CD14-positive monocyte (primary cell): Measurements from ENCODE around the gene CD8B. TPM values are rescaled to one million over a fixed set of nuclear protein-coding genes. Genes with fewer than 3 reads are reported as not detected.

Experiments
- DNase-seq, 3 donors: peaks; one replicate each; pipeline ENCODE4 v3.0.0-alpha.2; 2011 to 2022
- H2AFZ ChIP-seq: 2 replicates; pipeline ENCODE4 v1.6.0; 2012; ENCODE audit warnings: mild to moderate bottlenecking, low read depth, low read length, inconsistent platforms; ENCODE audit not compliant: insufficient read depth, poor library complexity, severe bottlenecking
- H3K27ac ChIP-seq, 2 donors: 1 replicate in 1 of 2; 2 replicates in 1 of 2; pipeline ENCODE4 v1.5.1; 2012 to 2013; ENCODE audit warnings: low read length in 2 of 2, control low read depth in 1 of 2, inconsistent platforms in 1 of 2, low read depth in 1 of 2, mild to moderate bottlenecking in 1 of 2
- H3K27me3 ChIP-seq, 2 donors: one replicate each; pipeline versions ENCODE4 v1.6.0 to v1.6.1; 2011 to 2013; ENCODE audit warnings: low read length in 2 of 2; ENCODE audit not compliant: control insufficient read depth in 2 of 2, insufficient read depth in 2 of 2
- H3K36me3 ChIP-seq, 2 donors: replicated peaks in 1 of 2; 1 replicate in 1 of 2; 2 replicates in 1 of 2; pipeline versions ENCODE4 v1.5.1 to v1.6.1; 2012 to 2013; ENCODE audit warnings: low read length in 2 of 2, control low read depth in 1 of 2, inconsistent platforms in 1 of 2, mild to moderate bottlenecking in 1 of 2; ENCODE audit not compliant: insufficient read depth in 2 of 2, control insufficient read depth in 1 of 2
- H3K4me1 ChIP-seq, 2 donors: 1 replicate in 1 of 2; 2 replicates in 1 of 2; pipeline versions ENCODE4 v1.5.1 to v1.6.1; 2012 to 2013; ENCODE audit warnings: low read length in 2 of 2, control low read depth in 1 of 2, inconsistent platforms in 1 of 2, mild to moderate bottlenecking in 1 of 2, moderate library complexity in 1 of 2; ENCODE audit not compliant: insufficient read depth in 2 of 2, control insufficient read depth in 1 of 2
- H3K4me2 ChIP-seq: replicated peaks from 2 replicates; pipeline ENCODE3; 2012; ENCODE audit warnings: low read length, moderate library complexity, mild to moderate bottlenecking; ENCODE audit not compliant: poor library complexity, severe bottlenecking; ENCODE audit errors: extremely low read depth
- H3K4me3 ChIP-seq, 3 experiments: fragments of 200-600 bp in 1 of 3; sonication (generic) in 1 of 3; replicated peaks in 1 of 3; 1 replicate in 2 of 3; 2 replicates in 1 of 3; pipeline ENCODE4 v1.5.1; 2011 to 2013; ENCODE audit warnings: low read length in 3 of 3, mild to moderate bottlenecking in 3 of 3, control low read depth in 2 of 3, low read depth in 2 of 3, inconsistent platforms in 1 of 3, moderate library complexity in 1 of 3
- H3K79me2 ChIP-seq: 2 replicates; pipeline ENCODE4 v1.6.0; 2012; ENCODE audit warnings: mild to moderate bottlenecking, control low read depth, inconsistent platforms, low read length, moderate library complexity; ENCODE audit not compliant: insufficient read depth
- H3K9ac ChIP-seq: 2 replicates; pipeline ENCODE4 v1.6.0; 2017; ENCODE audit warnings: low read length, mild to moderate bottlenecking; ENCODE audit not compliant: insufficient read depth, poor library complexity, severe bottlenecking
- H3K9me3 ChIP-seq, 2 donors: replicated peaks in 1 of 2; 1 replicate in 1 of 2; 2 replicates in 1 of 2; pipeline versions ENCODE4 v1.5.1 to v1.6.1; 2012 to 2013; ENCODE audit warnings: low read length in 2 of 2, control low read depth in 1 of 2; ENCODE audit not compliant: control insufficient read depth in 1 of 2, insufficient read depth in 1 of 2
- H4K20me1 ChIP-seq: 2 replicates; pipeline ENCODE4 v1.6.0; 2012; ENCODE audit warnings: mild to moderate bottlenecking, low read length, control low read depth, moderate library complexity; ENCODE audit not compliant: insufficient read depth
- H3K27ac Mint-ChIP-seq, 7 donors: one replicate each; pipeline ENCODE4 v1.8.0; 2020; ENCODE audit warnings: mild to moderate bottlenecking in 7 of 7, mixed read lengths in 7 of 7, moderate library complexity in 6 of 7, inconsistent platforms in 2 of 7
- H3K27me3 Mint-ChIP-seq, 3 donors: one replicate each; pipeline ENCODE4 v1.8.0; 2021 to 2022; ENCODE audit warnings: low read depth in 3 of 3, mild to moderate bottlenecking in 3 of 3, mixed read lengths in 3 of 3, moderate library complexity in 3 of 3, inconsistent platforms in 1 of 3
- H3K36me3 Mint-ChIP-seq, 2 donors: one replicate each; pipeline ENCODE4 v1.8.0; 2020; ENCODE audit warnings: mixed read lengths in 2 of 2, inconsistent platforms in 1 of 2, mild to moderate bottlenecking in 1 of 2
- H3K4me1 Mint-ChIP-seq: one replicate; pipeline ENCODE4 v1.8.0; 2020; ENCODE audit warnings: mild to moderate bottlenecking, mixed read lengths
- H3K4me3 Mint-ChIP-seq, 2 donors: one replicate each; pipeline ENCODE4 v1.8.0; 2020; ENCODE audit warnings: mild to moderate bottlenecking in 2 of 2, mixed read lengths in 2 of 2, moderate library complexity in 1 of 2
- H3K9me3 Mint-ChIP-seq, 7 donors: one replicate each; pipeline ENCODE4 v1.8.0; 2020 to 2022; ENCODE audit warnings: mixed read lengths in 7 of 7, mild to moderate bottlenecking in 6 of 7, moderate library complexity in 6 of 7, inconsistent platforms in 2 of 7
- WGBS: methylation state at CpG from one replicate; pipeline ENCODE4 v1.1.5; 2013; ENCODE audit warnings: missing lambda C conversion rate; ENCODE audit not compliant: insufficient coverage; 5-methylcytosine and 5-hydroxymethylcytosine counted together
- intact Hi-C, 2 donors: fragments of 100-400 bp; cut with micrococcal nuclease; formaldehyde crosslinking; loops; one replicate each; pipeline versions ENCODE4 v1.15.0 to v1.15.1; 2023
- polyA plus RNA-seq, 3 donors: library from polyadenylated mRNA; depleted of rRNA in 1 of 3; unstranded in 2 of 3; stranded (reverse) in 1 of 3; fragments of 300-500 nt in 2 of 3; fragments of >200 nt in 1 of 3; fragmentation: Illumina TruSeq in 2 of 3; gene quantifications; 1 replicate in 2 of 3; 2 replicates in 1 of 3; pipeline ENCODE4 v1.2.3, GENCODE V29; 2012 to 2021
- TF ChIP-seq, protein P1 (sequence below): fragments of 200-600 bp; IDR thresholded peaks from one replicate; pipeline ENCODE4 v1.8.0; 2022; ENCODE audit warnings: antibody characterized with exemption, mild to moderate bottlenecking

The CD8B gene
- polyA plus RNA-seq, 3 donors = 1.5 to 1.6 TPM; not detected in 1

DNA sequence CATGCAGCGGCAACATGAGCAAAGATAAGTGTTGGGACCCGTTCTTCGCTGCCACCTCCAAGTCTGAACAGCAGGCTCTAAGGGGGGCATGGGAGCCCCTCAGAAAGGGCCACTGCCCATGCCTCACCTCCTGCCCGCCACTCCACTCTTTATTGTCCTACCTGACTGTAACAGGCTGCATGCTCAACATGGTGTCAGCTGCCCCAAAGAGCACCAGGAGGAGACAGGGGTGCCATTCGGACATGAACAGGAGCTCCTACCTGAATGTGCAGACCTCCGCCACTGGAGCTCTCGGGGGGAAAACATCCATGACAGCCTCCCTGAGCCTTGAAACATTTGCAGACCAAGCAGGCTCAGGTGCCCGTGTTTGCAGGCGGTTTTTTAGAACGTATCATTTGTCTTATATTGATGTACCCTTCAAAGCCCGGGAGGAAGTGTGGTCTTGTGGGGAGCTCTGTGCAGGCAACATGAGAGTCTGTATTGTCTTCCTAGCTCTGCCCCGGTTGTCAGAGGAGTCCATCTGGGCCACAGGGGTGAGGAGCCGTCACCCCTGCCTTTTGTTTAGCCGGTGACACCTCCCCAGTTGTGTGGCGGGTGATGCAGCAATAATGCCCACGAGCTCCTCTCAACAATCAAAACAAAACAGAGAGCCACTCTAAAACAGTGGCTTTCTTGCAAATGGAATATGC, 35.8 kb downstream of the CD8B start:
- no peak overlapping the region for H3K4me3 ChIP-seq

DNA sequence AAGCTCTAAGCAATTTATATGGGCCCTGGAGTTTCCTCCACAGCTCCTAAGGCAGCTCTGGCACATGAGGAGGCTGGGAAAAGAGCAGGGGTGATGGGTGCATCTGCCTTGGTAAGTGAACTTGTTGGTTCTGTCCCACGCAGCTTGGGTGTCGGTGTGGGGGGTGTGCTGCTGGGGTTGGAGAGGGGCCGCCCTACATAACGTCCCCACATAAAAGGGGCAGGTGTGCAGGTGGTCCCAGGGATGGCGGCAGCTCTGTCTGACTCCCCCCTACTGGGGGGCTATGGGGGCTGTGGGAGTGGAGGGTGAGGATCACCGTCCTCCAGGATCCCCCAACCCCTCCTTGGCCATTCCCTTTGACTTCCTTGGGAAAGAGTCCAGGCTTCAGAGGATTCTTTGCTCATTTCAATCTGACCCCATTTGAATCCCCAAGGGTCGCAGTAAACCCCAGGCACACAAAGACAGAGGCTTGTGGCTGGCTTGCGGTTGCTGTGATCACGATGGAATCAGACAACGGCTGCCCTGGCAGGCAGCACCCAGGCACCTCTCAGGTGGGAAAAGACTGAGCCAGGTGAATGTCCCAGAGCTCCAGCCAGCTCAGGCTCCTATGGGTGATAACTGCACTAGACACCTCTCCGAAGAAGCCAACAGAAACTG, 36.5 kb downstream of the CD8B start:
- H3K9me3 Mint-ChIP-seq = peaks cover 3 to 19% (median 12%) of the 10 kb centered on the region in 7 donors
- no peaks in the 10 kb centered on the region for H3K27me3 ChIP-seq

More for the DNA sequence above, 35.8 kb downstream of the CD8B start:
- TF ChIP-seq, protein P1, sequence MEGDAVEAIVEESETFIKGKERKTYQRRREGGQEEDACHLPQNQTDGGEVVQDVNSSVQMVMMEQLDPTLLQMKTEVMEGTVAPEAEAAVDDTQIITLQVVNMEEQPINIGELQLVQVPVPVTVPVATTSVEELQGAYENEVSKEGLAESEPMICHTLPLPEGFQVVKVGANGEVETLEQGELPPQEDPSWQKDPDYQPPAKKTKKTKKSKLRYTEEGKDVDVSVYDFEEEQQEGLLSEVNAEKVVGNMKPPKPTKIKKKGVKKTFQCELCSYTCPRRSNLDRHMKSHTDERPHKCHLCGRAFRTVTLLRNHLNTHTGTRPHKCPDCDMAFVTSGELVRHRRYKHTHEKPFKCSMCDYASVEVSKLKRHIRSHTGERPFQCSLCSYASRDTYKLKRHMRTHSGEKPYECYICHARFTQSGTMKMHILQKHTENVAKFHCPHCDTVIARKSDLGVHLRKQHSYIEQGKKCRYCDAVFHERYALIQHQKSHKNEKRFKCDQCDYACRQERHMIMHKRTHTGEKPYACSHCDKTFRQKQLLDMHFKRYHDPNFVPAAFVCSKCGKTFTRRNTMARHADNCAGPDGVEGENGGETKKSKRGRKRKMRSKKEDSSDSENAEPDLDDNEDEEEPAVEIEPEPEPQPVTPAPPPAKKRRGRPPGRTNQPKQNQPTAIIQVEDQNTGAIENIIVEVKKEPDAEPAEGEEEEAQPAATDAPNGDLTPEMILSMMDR = no peak
- 89% methylated on average over 11 of the region's 16 CpGs for WGBS
- no peaks in the 10 kb centered on the region for H3K4me1 Mint-ChIP-seq
- H2AFZ ChIP-seq = no peak overlapping the region
- H3K27ac ChIP-seq = no peak overlapping the region
- H3K4me3 Mint-ChIP-seq = peak overlapping the region in 1 of 2 donors; percentile 52
- no peaks in the 10 kb centered on the region for H3K4me1 ChIP-seq
- H3K9me3 ChIP-seq = peaks cover 5 to 13% of the 10 kb centered on the region in 2 donors
- peaks cover 3 to 19% (median 12%) of the 10 kb centered on the region in 7 donors for H3K9me3 Mint-ChIP-seq
- H3K36me3 Mint-ChIP-seq = no peaks in the 10 kb centered on the region
- no peak overlapping the region for H3K4me2 ChIP-seq
- no peaks in the 10 kb centered on the region for H3K36me3 ChIP-seq
- no peak overlapping the region for H3K27ac Mint-ChIP-seq
- peaks cover 2 to 5% (median 2%) of the 10 kb centered on the region in 3 donors for H3K27me3 Mint-ChIP-seq
- H4K20me1 ChIP-seq = no peaks in the 10 kb centered on the region
- no peaks in the 10 kb centered on the region for H3K79me2 ChIP-seq
- no peak overlapping the region for H3K9ac ChIP-seq
- no peak for DNase-seq
- intact Hi-C loops = no loop called here
- H3K27me3 ChIP-seq = no peaks in the 10 kb centered on the region

More for the DNA sequence above, 36.5 kb downstream of the CD8B start:
- Mint-ChIP-seq H3K27me3 (peaks cover 2 to 5% (median 2%) of the 10 kb centered on the region in 3 donors), H3K36me3 (no peaks in the 10 kb centered on the region), H3K4me1 (no peaks in the 10 kb centered on the region), H3K4me3 (peak overlapping the region in 1 of 2 donors; percentile 52), H3K27ac (no peak overlapping the region)
- Histone ChIP-seq H4K20me1 (no peaks in the 10 kb centered on the region), H3K9me3 (peaks cover 5 to 13% of the 10 kb centered on the region in 2 donors), H3K4me1 (no peaks in the 10 kb centered on the region), H3K36me3 (no peaks in the 10 kb centered on the region), H2AFZ (no peak overlapping the region), H3K27ac (no peak overlapping the region), H3K4me2 (no peak overlapping the region), H3K79me2 (no peaks in the 10 kb centered on the region), H3K9ac (no peak overlapping the region), H3K4me3 (no peak overlapping the region)
- intact Hi-C loops = no loop called here
- no peak for DNase-seq
- TF ChIP-seq, protein P1 = no peak
- 99% methylated on average over 9 of the region's 11 CpGs for WGBS
